PC-3 (cell line): ENCODE results near the gene MGAM2. TPM values are rescaled to one million over a fixed set of nuclear protein-coding genes. Genes with fewer than 3 reads are reported as not detected.

Experiments used
- ATAC-seq: fragments of 200-7000 bp; cut with Tn5 transposase; 2 replicates; pipeline ENCODE4 v1.9.1; 2020; ENCODE audit warnings: mild to moderate bottlenecking, moderate library complexity
- BruUV-seq: library from RNA; stranded (reverse); fragments of 400-500 nt; replicated peaks from 2 replicates; lab custom pipeline; 2021; lab: Mats Ljungman, UMichigan
- CTCF ChIA-PET: fragments of 300-600 bp; sonication (Branson Sonifier 250); formaldehyde crosslinking; loops from one replicate; lab custom pipeline; 2022; ENCODE audit warnings: antibody characterized with exemption; lab: Charles Lee
- POLR2A ChIA-PET: fragments of 300-600 bp; sonication (Branson Sonifier 250); formaldehyde crosslinking; loops from one replicate; lab custom pipeline; 2022; ENCODE audit warnings: antibody characterized with exemption; ENCODE audit not compliant: unreplicated experiment; lab: Charles Lee
- DNase-seq: peaks from one replicate; pipeline ENCODE4 v3.0.0-alpha.2; 2015
- H2AFZ ChIP-seq: fragments of 300-600 bp; sonication (generic); 2 replicates; pipeline ENCODE4 v1.6.0; 2016; ENCODE audit warnings: antibody characterized with exemption, low read length
- H3F3A ChIP-seq: fragments of 300-600 bp; sonication (generic); one replicate; pipeline ENCODE4 v1.6.0; 2017; ENCODE audit warnings: antibody characterized with exemption, low read length, control low read depth, mild to moderate bottlenecking; ENCODE audit not compliant: unreplicated experiment
- H3K27ac ChIP-seq: fragments of 300-600 bp; sonication (generic); 2 replicates; pipeline ENCODE4 v1.5.1; 2016; ENCODE audit warnings: mild to moderate bottlenecking, low read length
- H3K27me3 ChIP-seq: fragments of 300-600 bp; sonication (generic); 2 replicates; pipeline ENCODE4 v1.6.1; 2016; ENCODE audit warnings: low read length, mixed read lengths
- H3K36me3 ChIP-seq: fragments of 300-600 bp; sonication (generic); 2 replicates; pipeline ENCODE4 v1.6.1; 2016; ENCODE audit warnings: low read depth, mixed run types, low read length, mixed read lengths
- H3K4me1 ChIP-seq: fragments of 300-600 bp; sonication (generic); 2 replicates; pipeline ENCODE4 v1.5.1; 2016; ENCODE audit warnings: low read length; ENCODE audit not compliant: insufficient read depth
- H3K4me2 ChIP-seq: fragments of 300-600 bp; sonication (generic); 2 replicates; pipeline ENCODE4 v1.6.0; 2016; ENCODE audit warnings: low read length
- H3K4me3 ChIP-seq: fragments of 300-600 bp; sonication (generic); 2 replicates; pipeline ENCODE4 v1.5.1; 2016; ENCODE audit warnings: mild to moderate bottlenecking, low read length, mixed read lengths
- H3K79me2 ChIP-seq: fragments of 300-600 bp; sonication (generic); 2 replicates; pipeline ENCODE4 v1.6.1; 2017; ENCODE audit warnings: low read length, mixed read lengths
- H3K9ac ChIP-seq: fragments of 300-600 bp; sonication (generic); 2 replicates; pipeline ENCODE4 v1.6.0; 2016; ENCODE audit warnings: mild to moderate bottlenecking, low read length
- H3K9me2 ChIP-seq: fragments of 300-600 bp; sonication (generic); replicated peaks from 2 replicates; pipeline ENCODE4 v1.6.1; 2016; ENCODE audit warnings: mixed run types, low read length, mixed read lengths
- H3K9me3 ChIP-seq: fragments of 300-600 bp; sonication (generic); 2 replicates; pipeline ENCODE4 v1.6.1; 2016; ENCODE audit warnings: low read length, mixed read lengths
- H4K20me1 ChIP-seq: fragments of 300-600 bp; sonication (generic); 2 replicates; pipeline ENCODE4 v1.6.1; 2016; ENCODE audit warnings: low read length, mixed read lengths
- CTCF ChIP-seq: fragments of 300-600 bp; sonication (generic); conservative IDR thresholded peaks from 2 replicates; pipeline ENCODE4 v1.5.1; 2017; ENCODE audit warnings: antibody characterized with exemption, low read depth, mild to moderate bottlenecking, low read length
- EZH2 ChIP-seq: fragments of 300-600 bp; sonication (generic); IDR thresholded peaks from one replicate; pipeline ENCODE4 v1.6.1; 2017; ENCODE audit warnings: antibody characterized with exemption, mild to moderate bottlenecking, low read length; ENCODE audit not compliant: unreplicated experiment
- EZH2phosphoT487 ChIP-seq: fragments of 300-600 bp; sonication (generic); IDR thresholded peaks from 2 replicates; pipeline ENCODE4 v1.6.1; 2018; ENCODE audit warnings: mild to moderate bottlenecking, antibody characterized with exemption, low read length, borderline replicate concordance
- intact Hi-C: fragments of 100-400 bp; cut with micrococcal nuclease; formaldehyde crosslinking; loops from 2 replicates; pipeline ENCODE4 v1.9.0; 2023
- total RNA-seq: library from RNA; depleted of rRNA; stranded (reverse); fragments of >200 nt; gene quantifications from 2 replicates; pipeline ENCODE4 v1.2.3, GENCODE V29; 2014

Gene MGAM2
- total RNA-seq, 1 experiment from 2014 or later, result not detected

- Histone ChIP-seq H3K9ac (no peak overlapping the region), H3F3A (no peaks in the 10 kb centered on the region), H2AFZ (no peak overlapping the region), H3K4me2 (no peak overlapping the region), H3K27ac (no peak overlapping the region), H4K20me1 (no peaks in the 10 kb centered on the region), H3K4me1 (no peaks in the 10 kb centered on the region), H3K36me3 (no peaks in the 10 kb centered on the region), H3K27me3 (peaks cover 26% of the 10 kb centered on the region; the same call in 1 of the 2 replicates), H3K79me2 (no peaks in the 10 kb centered on the region), H3K4me3 (no peak overlapping the region), H3K9me2 (no peaks in the 10 kb centered on the region), H3K9me3 (no peaks in the 10 kb centered on the region)
- no peak for DNase-seq
- intact Hi-C loops, result no loop called here
- ATAC-seq, result no peak
- TF ChIP-seq CTCF (no peak), EZH2 (no peak), EZH2phosphoT487 (no peak)
- BruUV-seq, result no TSS peak
- ChIA-PET POLR2A (no interaction called here), CTCF (no interaction called here)
Observed at GRCh38 chr7:142091961-142092360, 19.6 kb upstream of the MGAM2 start.

GRCh38 chr7:142094861-142095260 lies 16.7 kb upstream of the MGAM2 start:
- TF ChIP-seq CTCF (no peak), EZH2 (no peak), EZH2phosphoT487 (no peak)
- Histone ChIP-seq H3K27me3 (peaks cover 28% of the 10 kb centered on the region; the same call in 1 of the 2 replicates), H3K9ac (no peak overlapping the region), H3F3A (no peaks in the 10 kb centered on the region), H3K4me3 (no peak overlapping the region), H4K20me1 (no peaks in the 10 kb centered on the region), H3K9me3 (no peaks in the 10 kb centered on the region), H2AFZ (no peak overlapping the region), H3K79me2 (no peaks in the 10 kb centered on the region), H3K9me2 (no peaks in the 10 kb centered on the region), H3K36me3 (no peaks in the 10 kb centered on the region), H3K4me1 (no peaks in the 10 kb centered on the region), H3K4me2 (no peak overlapping the region), H3K27ac (no peak overlapping the region)
- DNase-seq (no peak), ATAC-seq (no peak)
- ChIA-PET CTCF (no interaction called here), POLR2A (no interaction called here)
- no TSS peak for BruUV-seq
- intact Hi-C loops, result no loop called here

- no peak overlapping the region for H3K9ac ChIP-seq
- no peaks in the 10 kb centered on the region for H3K36me3 ChIP-seq
- H4K20me1 ChIP-seq, result no peaks in the 10 kb centered on the region
- DNase-seq, result no peak
- no TSS peak for BruUV-seq
- no peaks in the 10 kb centered on the region for H3F3A ChIP-seq
- H3K4me3 ChIP-seq, result no peak overlapping the region
- POLR2A ChIA-PET, result no interaction called here
- CTCF ChIA-PET, result no interaction called here
- H3K79me2 ChIP-seq, result no peaks in the 10 kb centered on the region
- peaks cover 31% of the 10 kb centered on the region; the same call in 1 of the 2 replicates for H3K27me3 ChIP-seq
- H3K9me2 ChIP-seq, result no peaks in the 10 kb centered on the region
- H2AFZ ChIP-seq, result no peak overlapping the region
- no peaks in the 10 kb centered on the region for H3K9me3 ChIP-seq
- no peaks in the 10 kb centered on the region for H3K4me1 ChIP-seq
- TF ChIP-seq CTCF (no peak), EZH2phosphoT487 (no peak), EZH2 (no peak)
- no peak overlapping the region for H3K4me2 ChIP-seq
- intact Hi-C loops, result no loop called here
- H3K27ac ChIP-seq, result no peak overlapping the region
- no peak for ATAC-seq
Observed at GRCh38 chr7:142097571-142097970, 13.9 kb upstream of the MGAM2 start.
